WTC11 (cell line): ENCODE data around the gene SARM1.

Experiments
- AFF4 ChIP-seq: sonication (generic); formaldehyde crosslinking; IDR thresholded peaks from 2 replicates; pipeline ENCODE4 v1.8.1; 2023; ENCODE audit warnings: mild to moderate bottlenecking, missing genetic modification reagents, borderline replicate concordance
- CREB1 ChIP-seq: sonication (generic); formaldehyde crosslinking; IDR thresholded peaks from 2 replicates; pipeline ENCODE4 v1.8.0; 2023; ENCODE audit warnings: mild to moderate bottlenecking, missing genetic modification reagents
- CTCF ChIP-seq: fragments of 200-600 bp; IDR thresholded peaks from 2 replicates; pipeline ENCODE4 v1.8.0; 2022; ENCODE audit warnings: antibody characterized with exemption
- FOXK1 ChIP-seq: sonication (generic); formaldehyde crosslinking; IDR thresholded peaks from 2 replicates; pipeline ENCODE4 v1.8.0; 2022; ENCODE audit warnings: mild to moderate bottlenecking, moderate library complexity, missing genetic modification reagents
- GRHL2 ChIP-seq: fragments of 250-450 bp; sonication (Bioruptor Pico); IDR thresholded peaks from 2 replicates; pipeline ENCODE4 v1.8.0; 2022; ENCODE audit warnings: mild to moderate bottlenecking, moderate library complexity; ENCODE audit not compliant: insufficient replicate concordance, severe bottlenecking
- TP53 ChIP-seq: sonication (generic); formaldehyde crosslinking; IDR thresholded peaks from 2 replicates; pipeline ENCODE4 v1.8.1; 2023; ENCODE audit warnings: mild to moderate bottlenecking, missing genetic modification reagents

- TF ChIP-seq CTCF (no peak), TP53 (CRISPR knock-in tag) (no peak), GRHL2 (CRISPR knock-in tag) (no peak), AFF4 (CRISPR knock-in tag) (no peak), CREB1 (CRISPR knock-in tag) (no peak), FOXK1 (CRISPR knock-in tag) (no peak)
These were observed 25.8 kb downstream of the SARM1 start for GRCh38 chr17:28397275-28397674.
